ENCODE results near the gene DMKN.
"Not testable (repeated sequence)": the region's sequence is repeated elsewhere in the genome, so short reads cannot be mapped to it uniquely, and the experiment has no call there.

Gene DMKN

DNA sequence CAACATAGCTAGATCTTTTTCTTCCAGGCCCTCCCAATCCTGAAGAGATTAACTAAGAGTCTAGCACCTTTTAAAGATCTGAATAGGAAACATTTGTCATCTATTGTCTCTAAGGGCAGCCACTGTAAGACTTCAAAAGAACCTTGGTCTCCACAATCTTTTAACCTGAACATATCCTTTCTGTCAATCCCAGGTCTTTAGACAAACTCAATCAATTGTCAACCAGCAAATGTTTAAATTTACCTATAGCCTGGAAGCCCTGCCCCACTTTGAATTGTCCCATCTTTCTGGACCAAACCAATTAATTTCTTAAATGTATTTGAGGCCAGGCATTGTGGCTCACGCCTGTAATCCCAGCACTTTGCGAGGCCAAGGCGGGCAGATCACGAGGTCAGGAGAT, 42.4 kb downstream of the DMKN start:
- not testable (repeated sequence) for H4K5ac ChIP-seq (ENCODE audit: low read length); H3K4me2 ChIP-seq (ENCODE audit: low read length); H3K18ac ChIP-seq (ENCODE audit: low read length); H3K27me3 ChIP-seq (ENCODE audit: insufficient read depth, low read length, poor library complexity); H3K36me3 ChIP-seq (ENCODE audit: control insufficient read depth, insufficient read depth, low read length); H3K9ac ChIP-seq (ENCODE audit: low read length); H3K79me2 ChIP-seq (ENCODE audit: control insufficient read depth, insufficient read depth, low read length); H2AK5ac ChIP-seq (ENCODE audit: low read length); H3K79me1 ChIP-seq (ENCODE audit: low read length); H2BK15ac ChIP-seq (replicated peaks; ENCODE audit: low read depth); H3K4me3 ChIP-seq (ENCODE audit: low read length); H4K8ac ChIP-seq (ENCODE audit: low read depth, low read length); H2BK120ac ChIP-seq (ENCODE audit: low read depth, low read length); H3K23ac ChIP-seq (ENCODE audit: low read length)
- Histone ChIP-seq H2BK5ac (ENCODE audit: low read length) (peak overlapping the region; percentile 76), H3K56ac (ENCODE audit: low read length) (peak overlapping the region; percentile 90), H3K27ac (ENCODE audit: low read depth, low read length) (peak overlapping the region; percentile 92), H3K4me1 (ENCODE audit: control insufficient read depth, low read depth, low read length) (peaks cover 15% of the 10 kb centered on the region), H3K4ac (ENCODE audit: low read depth, low read length) (peak overlapping the region; percentile 49)
- no CpG with 5 or more reads among the region's 4 CpGs for WGBS (ENCODE audit: extremely low coverage, insufficient coverage, low lambda C conversion rate)
- DNase-seq = peak; percentile 67

DNA sequence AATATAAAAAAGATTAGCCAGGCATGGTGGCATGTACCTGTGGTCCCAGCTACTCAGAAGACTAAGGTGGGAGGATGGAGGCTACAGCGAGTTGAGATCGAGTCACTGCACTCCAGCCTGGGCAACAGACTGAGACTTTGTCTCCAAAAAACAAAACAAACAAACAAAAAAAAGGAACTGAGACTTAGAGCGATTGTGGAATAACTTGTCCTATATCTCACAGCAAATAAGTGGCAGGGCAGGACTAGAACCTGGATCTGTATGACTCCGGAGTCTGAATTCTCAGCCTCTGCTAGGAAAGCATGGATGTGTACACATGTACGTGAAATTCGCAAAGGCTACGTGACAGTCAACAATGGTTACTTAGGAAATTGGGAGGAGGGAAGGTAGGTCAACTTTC, 43.3 kb downstream of the DMKN start:
- Histone ChIP-seq H3K56ac (ENCODE audit: low read length) (peak overlapping the region; percentile 87), H4K5ac (ENCODE audit: low read length) (peak overlapping the region; percentile 92), H3K79me2 (ENCODE audit: control insufficient read depth, insufficient read depth, low read length) (no peaks in the 10 kb centered on the region), H3K36me3 (ENCODE audit: control insufficient read depth, insufficient read depth, low read length) (no peaks in the 10 kb centered on the region), H4K8ac (ENCODE audit: low read depth, low read length) (no peak overlapping the region), H2BK5ac (ENCODE audit: low read length) (peak overlapping the region; percentile 100), H2BK15ac (replicated peaks; ENCODE audit: low read depth) (no peak overlapping the region), H3K79me1 (ENCODE audit: low read length) (no peaks in the 10 kb centered on the region), H3K27me3 (ENCODE audit: insufficient read depth, low read length, poor library complexity) (no peaks in the 10 kb centered on the region), H3K18ac (ENCODE audit: low read length) (peak overlapping the region; percentile 94), H3K4ac (ENCODE audit: low read depth, low read length) (peak overlapping the region; percentile 62), H3K4me2 (ENCODE audit: low read length) (no peak overlapping the region), H3K9ac (ENCODE audit: low read length) (peak overlapping the region; percentile 35), H3K27ac (ENCODE audit: low read depth, low read length) (peak overlapping the region; percentile 85), H3K23ac (ENCODE audit: low read length) (peak overlapping the region; percentile 45), H2BK120ac (ENCODE audit: low read depth, low read length) (peak overlapping the region; percentile 52), H2AK5ac (ENCODE audit: low read length) (peak overlapping the region; percentile 93), H3K4me3 (ENCODE audit: low read length) (no peak overlapping the region), H3K4me1 (ENCODE audit: control insufficient read depth, low read depth, low read length) (peaks cover 12% of the 10 kb centered on the region)
- no CpG with 5 or more reads among the region's 7 CpGs for WGBS (ENCODE audit: extremely low coverage, insufficient coverage, low lambda C conversion rate)
- DNase-seq = no peak

DNA sequence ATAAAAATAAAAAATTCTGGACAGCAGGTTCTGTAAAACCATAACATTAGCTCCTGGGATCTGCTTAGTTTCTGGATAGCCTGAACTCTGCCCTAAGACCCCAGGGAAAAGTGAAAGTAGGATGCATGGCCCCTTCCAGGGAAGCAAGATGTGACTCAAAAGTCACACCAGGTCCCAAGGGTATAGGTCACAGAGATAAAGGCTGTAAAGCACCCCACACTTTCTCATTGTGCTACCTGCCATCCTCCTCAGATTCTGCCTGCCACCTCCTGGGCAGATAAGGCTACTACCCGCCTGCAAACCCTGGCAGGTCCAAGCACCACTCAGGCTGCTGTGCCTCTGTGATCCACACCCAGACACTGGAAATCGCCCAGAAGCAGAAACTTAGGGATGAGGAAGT, 44.8 kb downstream of the DMKN start:
- DNase-seq = peak; percentile 81
- no peaks in the 10 kb centered on the region for H3K27me3 ChIP-seq (ENCODE audit: insufficient read depth, low read length, poor library complexity)
- no CpG with 5 or more reads among the region's 2 CpGs for WGBS (ENCODE audit: extremely low coverage, insufficient coverage, low lambda C conversion rate)

DNA sequence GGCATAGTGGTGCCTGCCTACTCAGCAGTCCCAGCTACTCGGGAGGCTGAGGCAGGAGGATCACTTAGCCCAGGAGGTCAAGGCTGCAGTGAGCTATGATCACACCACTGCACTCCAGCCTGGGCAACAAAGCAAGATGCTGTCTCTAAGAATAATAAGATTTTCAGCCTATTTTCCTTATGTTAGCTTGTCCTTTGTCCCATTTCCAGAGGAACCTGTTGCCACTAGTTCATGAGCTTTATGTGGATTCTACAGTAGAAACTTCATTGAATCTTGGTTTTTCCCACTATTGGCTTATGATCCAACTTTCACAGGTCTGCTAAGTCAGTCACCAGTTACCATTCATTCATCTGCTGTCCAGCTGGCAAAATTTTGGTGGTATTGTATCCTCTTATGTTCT, 47.2 kb downstream of the DMKN start:
- Histone ChIP-seq H4K5ac (ENCODE audit: low read length) (no peak overlapping the region), H2BK5ac (ENCODE audit: low read length) (no peak overlapping the region), H3K23ac (ENCODE audit: low read length) (no peak overlapping the region), H4K8ac (ENCODE audit: low read depth, low read length) (no peak overlapping the region), H3K79me1 (ENCODE audit: low read length) (no peaks in the 10 kb centered on the region), H3K79me2 (ENCODE audit: control insufficient read depth, insufficient read depth, low read length) (no peaks in the 10 kb centered on the region), H2BK120ac (ENCODE audit: low read depth, low read length) (no peak overlapping the region), H3K4me2 (ENCODE audit: low read length) (no peak overlapping the region), H3K4me3 (ENCODE audit: low read length) (no peak overlapping the region), H3K56ac (ENCODE audit: low read length) (no peak overlapping the region), H2BK15ac (replicated peaks; ENCODE audit: low read depth) (no peak overlapping the region), H3K18ac (ENCODE audit: low read length) (no peak overlapping the region), H3K27ac (ENCODE audit: low read depth, low read length) (no peak overlapping the region), H3K9ac (ENCODE audit: low read length) (no peak overlapping the region), H3K4me1 (ENCODE audit: control insufficient read depth, low read depth, low read length) (peaks cover 8% of the 10 kb centered on the region), H2AK5ac (ENCODE audit: low read length) (no peak overlapping the region), H3K27me3 (ENCODE audit: insufficient read depth, low read length, poor library complexity) (no peaks in the 10 kb centered on the region), H3K4ac (ENCODE audit: low read depth, low read length) (no peak overlapping the region), H3K36me3 (ENCODE audit: control insufficient read depth, insufficient read depth, low read length) (no peaks in the 10 kb centered on the region)
- WGBS (ENCODE audit: extremely low coverage, insufficient coverage, low lambda C conversion rate) = no CpG with 5 or more reads among the region's 1 CpG
- no peak for DNase-seq

More for the DNA sequence above, 44.8 kb downstream of the DMKN start:
- H2AK5ac ChIP-seq (ENCODE audit: low read length) = no peak overlapping the region
- H3K4me3 ChIP-seq (ENCODE audit: low read length) = no peak overlapping the region
- H3K4ac ChIP-seq (ENCODE audit: low read depth, low read length) = no peak overlapping the region
- H4K5ac ChIP-seq (ENCODE audit: low read length) = no peak overlapping the region
- no peaks in the 10 kb centered on the region for H3K36me3 ChIP-seq (ENCODE audit: control insufficient read depth, insufficient read depth, low read length)
- no peaks in the 10 kb centered on the region for H3K79me1 ChIP-seq (ENCODE audit: low read length)
- H3K79me2 ChIP-seq (ENCODE audit: control insufficient read depth, insufficient read depth, low read length) = no peaks in the 10 kb centered on the region
- H3K27ac ChIP-seq (ENCODE audit: low read depth, low read length) = no peak overlapping the region
- H2BK15ac ChIP-seq (replicated peaks; ENCODE audit: low read depth) = no peak overlapping the region
- no peak overlapping the region for H2BK120ac ChIP-seq (ENCODE audit: low read depth, low read length)
- H3K23ac ChIP-seq (ENCODE audit: low read length) = no peak overlapping the region
- H3K18ac ChIP-seq (ENCODE audit: low read length) = peak overlapping the region; percentile 54
- H4K8ac ChIP-seq (ENCODE audit: low read depth, low read length) = no peak overlapping the region
- H3K4me1 ChIP-seq (ENCODE audit: control insufficient read depth, low read depth, low read length) = peaks cover 12% of the 10 kb centered on the region
- H3K9ac ChIP-seq (ENCODE audit: low read length) = no peak overlapping the region
- H3K56ac ChIP-seq (ENCODE audit: low read length) = no peak overlapping the region
- H3K4me2 ChIP-seq (ENCODE audit: low read length) = no peak overlapping the region
- no peak overlapping the region for H2BK5ac ChIP-seq (ENCODE audit: low read length)

DNA sequence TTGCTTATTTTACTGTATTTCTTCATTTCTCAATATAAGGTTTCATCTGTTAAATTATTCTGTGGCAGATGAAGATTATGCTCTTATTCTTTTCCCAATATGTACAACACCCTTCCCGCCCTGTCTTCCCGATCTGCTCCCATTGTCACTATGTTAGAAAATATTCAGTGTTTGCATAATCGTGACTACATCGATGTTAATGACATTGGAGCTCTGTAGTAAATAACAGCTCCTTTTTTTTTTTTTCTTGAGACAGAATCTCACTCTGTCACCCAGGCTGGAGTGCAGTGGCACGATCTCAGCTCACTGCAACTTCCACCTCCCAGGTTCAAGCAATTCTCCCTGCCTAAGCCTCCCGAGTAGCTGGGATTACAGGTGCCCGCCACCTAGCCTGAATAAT, 50.5 kb downstream of the DMKN start:
- not testable (repeated sequence) for H3K36me3 ChIP-seq (ENCODE audit: control insufficient read depth, insufficient read depth, low read length); H3K23ac ChIP-seq (ENCODE audit: low read length); H3K9ac ChIP-seq (ENCODE audit: low read length); H4K5ac ChIP-seq (ENCODE audit: low read length); H3K79me1 ChIP-seq (ENCODE audit: low read length); H3K18ac ChIP-seq (ENCODE audit: low read length); DNase-seq; H3K56ac ChIP-seq (ENCODE audit: low read length); H2BK5ac ChIP-seq (ENCODE audit: low read length); H3K4me3 ChIP-seq (ENCODE audit: low read length); H3K79me2 ChIP-seq (ENCODE audit: control insufficient read depth, insufficient read depth, low read length); H3K4me2 ChIP-seq (ENCODE audit: low read length); H3K4ac ChIP-seq (ENCODE audit: low read depth, low read length); H3K27me3 ChIP-seq (ENCODE audit: insufficient read depth, low read length, poor library complexity); H3K27ac ChIP-seq (ENCODE audit: low read depth, low read length); H2BK15ac ChIP-seq (replicated peaks; ENCODE audit: low read depth); H4K8ac ChIP-seq (ENCODE audit: low read depth, low read length); H2AK5ac ChIP-seq (ENCODE audit: low read length); H2BK120ac ChIP-seq (ENCODE audit: low read depth, low read length); H3K4me1 ChIP-seq (ENCODE audit: control insufficient read depth, low read depth, low read length)
- WGBS (ENCODE audit: extremely low coverage, insufficient coverage, low lambda C conversion rate) = no CpG with 5 or more reads among the region's 7 CpGs

DNA sequence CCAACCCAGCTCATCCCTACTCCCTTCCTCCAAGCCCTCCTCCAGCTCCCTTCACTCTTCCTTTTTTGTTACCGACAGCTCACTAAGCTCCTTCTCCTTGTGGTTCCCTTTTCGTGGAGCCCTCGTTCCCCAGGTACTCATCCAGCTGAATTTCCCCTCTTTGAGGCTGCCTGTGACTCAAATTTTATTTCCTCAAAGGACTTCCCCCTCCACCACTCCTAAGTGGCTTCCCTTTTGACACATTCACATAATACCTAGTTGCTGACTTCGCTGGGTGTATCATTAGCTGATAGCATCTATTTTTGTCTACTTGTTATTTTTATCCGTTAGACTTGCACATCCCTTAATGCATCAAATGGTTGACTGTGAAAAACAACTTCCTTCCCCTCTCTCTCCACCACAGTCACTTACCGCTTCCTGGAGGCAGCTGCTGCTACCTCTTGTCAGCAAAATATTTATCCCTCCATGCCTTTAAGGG, 50.9 kb downstream of the DMKN start:
- no peak overlapping the region for H4K5ac ChIP-seq (ENCODE audit: low read length)
- WGBS (ENCODE audit: extremely low coverage, insufficient coverage, low lambda C conversion rate) = no CpG with 5 or more reads among the region's 6 CpGs
- H3K4me1 ChIP-seq (ENCODE audit: control insufficient read depth, low read depth, low read length) = no peaks in the 10 kb centered on the region
- no peak overlapping the region for H4K8ac ChIP-seq (ENCODE audit: low read depth, low read length)
- no peak overlapping the region for H2BK5ac ChIP-seq (ENCODE audit: low read length)
- no peak overlapping the region for H2BK120ac ChIP-seq (ENCODE audit: low read depth, low read length)
- no peaks in the 10 kb centered on the region for H3K79me2 ChIP-seq (ENCODE audit: control insufficient read depth, insufficient read depth, low read length)
- no peaks in the 10 kb centered on the region for H3K36me3 ChIP-seq (ENCODE audit: control insufficient read depth, insufficient read depth, low read length)
- H3K27ac ChIP-seq (ENCODE audit: low read depth, low read length) = no peak overlapping the region
- no peak overlapping the region for H3K9ac ChIP-seq (ENCODE audit: low read length)
- H3K4me3 ChIP-seq (ENCODE audit: low read length) = no peak overlapping the region
- no peak for DNase-seq
- H3K4me2 ChIP-seq (ENCODE audit: low read length) = no peak overlapping the region
- no peak overlapping the region for H3K18ac ChIP-seq (ENCODE audit: low read length)
- no peaks in the 10 kb centered on the region for H3K79me1 ChIP-seq (ENCODE audit: low read length)
- H2BK15ac ChIP-seq (replicated peaks; ENCODE audit: low read depth) = no peak overlapping the region
- H3K27me3 ChIP-seq (ENCODE audit: insufficient read depth, low read length, poor library complexity) = no peaks in the 10 kb centered on the region
- H3K23ac ChIP-seq (ENCODE audit: low read length) = no peak overlapping the region
- H3K56ac ChIP-seq (ENCODE audit: low read length) = no peak overlapping the region
- H2AK5ac ChIP-seq (ENCODE audit: low read length) = no peak overlapping the region
- H3K4ac ChIP-seq (ENCODE audit: low read depth, low read length) = no peak overlapping the region

Data from mesendoderm (in vitro differentiated cells).